GM10847 (cell line): ENCODE measurements around the gene DEPP1.

Experiments used
- POLR2A ChIP-seq: IDR thresholded peaks from 2 replicates; pipeline ENCODE4 v1.6.1; 2011; ENCODE audit not compliant: insufficient read length; ENCODE audit errors: extremely low read depth

Gene DEPP1

GRCh38 chr10:44946205-44946604, 32.4 kb downstream of the DEPP1 start:
- no peak for TF ChIP-seq POLR2A

GRCh38 chr10:44944354-44944753, 34.3 kb downstream of the DEPP1 start:
- TF ChIP-seq POLR2A = no peak

GRCh38 chr10:44939691-44940401, 38.8 kb downstream of the DEPP1 start:
- no peak for TF ChIP-seq POLR2A

GRCh38 chr10:44938956-44939355, 39.7 kb downstream of the DEPP1 start:
- TF ChIP-seq POLR2A = no peak

GRCh38 chr10:44937196-44938005, 41.2 kb downstream of the DEPP1 start:
- TF ChIP-seq POLR2A = no peak

GRCh38 chr10:44936314-44936975, 42.2 kb downstream of the DEPP1 start:
- no peak for TF ChIP-seq POLR2A

- no peak for TF ChIP-seq POLR2A
Measured at GRCh38 chr10:44935966-44936295, 42.7 kb downstream of the DEPP1 start.

GRCh38 chr10:44935201-44935965, 43.2 kb downstream of the DEPP1 start:
- no peak for TF ChIP-seq POLR2A

- no peak for TF ChIP-seq POLR2A
Measured at GRCh38 chr10:44934416-44935200, 44.0 kb downstream of the DEPP1 start.

GRCh38 chr10:44933451-44934321, 44.9 kb downstream of the DEPP1 start:
- no peak for TF ChIP-seq POLR2A

- no peak for TF ChIP-seq POLR2A
Measured at GRCh38 chr10:44932517-44933450, 45.8 kb downstream of the DEPP1 start.

GRCh38 chr10:44931621-44932516, 46.7 kb downstream of the DEPP1 start:
- no peak for TF ChIP-seq POLR2A
